Occipital lobe (tissue), 3 donors: Measurements from ENCODE around the gene PATL2. TPM values are rescaled to one million over a fixed set of nuclear protein-coding genes. Genes with fewer than 3 reads are reported as not detected.
"Not testable (repeated sequence)": the region's sequence is repeated elsewhere in the genome, so short reads cannot be mapped to it uniquely, and the experiment has no call there.

Source experiments
- DNase-seq: peaks from one replicate; lab custom pipeline; 2025; lab: John Stamatoyannopoulos, UW
- small RNA-seq: library from RNA; depleted of rRNA; stranded (forward); fragments of <200 nt; gene quantifications from one replicate; pipeline ENCODE3, GENCODE V24; 2014
- total RNA-seq: library from RNA; depleted of rRNA; stranded (reverse); fragments of >200 nt; gene quantifications from one replicate; pipeline ENCODE4 v1.2.3, GENCODE V29; 2014

PATL2 gene
- total RNA-seq, 1 donor from 2014 or later: 0.78 TPM

- no peak for DNase-seq
Measured at GRCh38 chr15:44654858-44655257, 56.3 kb downstream of the PATL2 start.

- DNase-seq: no peak
Measured at GRCh38 chr15:44647637-44648036, 63.5 kb downstream of the PATL2 start.

GRCh38 chr15:44647036-44647435 lies 64.1 kb downstream of the PATL2 start:
- no peak for DNase-seq

GRCh38 chr15:44646460-44646859 lies 64.7 kb downstream of the PATL2 start:
- no peak for DNase-seq

- DNase-seq: no peak
Measured at GRCh38 chr15:44641651-44642050, 69.5 kb downstream of the PATL2 start.

- no peak for DNase-seq
Measured at GRCh38 chr15:44636976-44637375, 74.1 kb downstream of the PATL2 start.

- no peak for DNase-seq
Measured at GRCh38 chr15:44633603-44634002, 77.5 kb downstream of the PATL2 start.

GRCh38 chr15:44625286-44625685 lies 85.8 kb downstream of the PATL2 start:
- not testable (repeated sequence) for DNase-seq

- DNase-seq: no peak
Measured at GRCh38 chr15:44623178-44623577, 87.9 kb downstream of the PATL2 start.

- no peak for DNase-seq
Measured at GRCh38 chr15:44620081-44620480, 91.0 kb downstream of the PATL2 start.

- no peak for DNase-seq
Measured at GRCh38 chr15:44616974-44617373, 94.1 kb downstream of the PATL2 start.

Small RNA genes within 50 kb of the gene (small RNA-seq; reads per million reads assigned to genes)
- gene RF00019: not detected

Other genes with a start within 250 kb of the PATL2 start
- gene EIF3J, start 174.2 kb downstream of the PATL2 start, total RNA-seq: 63.0 TPM
- gene SPG11, start 47.7 kb downstream of the PATL2 start, total RNA-seq: 88.6 TPM
- 316 TPM for gene B2M, start 194 bp upstream of the PATL2 start, total RNA-seq
- gene TRIM69, start 25.2 kb upstream of the PATL2 start, total RNA-seq: 35.6 TPM
- not detected for gene TERB2, start 245.4 kb upstream of the PATL2 start, total RNA-seq